Measurements from ENCODE around the gene PLEKHA3. TPM values are rescaled to one million over a fixed set of nuclear protein-coding genes. Genes with fewer than 3 reads are reported as not detected.

The PLEKHA3 gene
- total and polyA plus RNA-seq, 2 of the 4 experiments (the other 2 are of a cell fraction): 3.9 to 5.5 TPM

- TF ChIP-seq NFE2L2 (IDR thresholded peaks at IDR 0.05; ENCODE audit: low read depth, low read length) (no peak), RFX5 (IDR thresholded peaks at IDR 0.05; ENCODE audit: low read depth, low read length) (no peak), RCOR1 (IDR thresholded peaks at IDR 0.05; ENCODE audit: insufficient replicate concordance, low read length) (peak; percentile 33), POLR2A (IDR thresholded peaks at IDR 0.05; ENCODE audit: low read depth, low read length) (peak; percentile 63; the same call in 1 of the 2 replicates), RAD21 (IDR thresholded peaks at IDR 0.05; ENCODE audit: low read length) (peak; percentile 45), MAZ (IDR thresholded peaks at IDR 0.05; ENCODE audit: borderline replicate concordance, low read depth, low read length) (peak; percentile 84), MXI1 (IDR thresholded peaks at IDR 0.05; ENCODE audit: borderline replicate concordance, low read depth, low read length) (peak; percentile 38; the same call in 1 of the 2 replicates), CHD1 (IDR thresholded peaks at IDR 0.05; ENCODE audit: low read depth, low read length) (0 out of 2 replicates have a peak, but pooled peaks have one; percentile 53)
Measured at GRCh38 chr2:178522950-178523595, 42.8 kb downstream of the PLEKHA3 start (continued).
